Measurements from ENCODE around the gene C14orf119.

Gene C14orf119

GRCh38 chr14:23125933-23126524 lies 30.7 kb downstream of the C14orf119 start:
- in situ Hi-C loops (cut with MboI; ENCODE audit: low pct_unique_long_range_greater_than_20kb, low sequenced_read_pairs, unreplicated experiment), result loop anchor here (10.0 kb wide), 1 partner anchor 59 kb away; the partner anchor contains the start of gene SLC7A8
- no peak for TF ChIP-seq CTCF (IDR thresholded peaks at IDR 0.05; ENCODE audit: extremely low read depth, insufficient read depth, missing control alignments)
- DNase-seq (ENCODE audit: low spot score), result no peak

- in situ Hi-C loops (cut with MboI; ENCODE audit: low pct_unique_long_range_greater_than_20kb, low sequenced_read_pairs, unreplicated experiment), result loop anchor here (10.0 kb wide), 1 partner anchor 58 kb away; the partner anchor contains the start of gene SLC7A8
- no peak for DNase-seq (ENCODE audit: low spot score)
- TF ChIP-seq CTCF (IDR thresholded peaks at IDR 0.05; ENCODE audit: extremely low read depth, insufficient read depth, missing control alignments), result no peak
Observed at GRCh38 chr14:23126548-23127278, 31.4 kb downstream of the C14orf119 start.

GRCh38 chr14:23127861-23128260 lies 32.6 kb downstream of the C14orf119 start:
- in situ Hi-C loops (cut with MboI; ENCODE audit: low pct_unique_long_range_greater_than_20kb, low sequenced_read_pairs, unreplicated experiment), result loop anchor here (10.0 kb wide), 1 partner anchor 57 kb away; the partner anchor contains the start of gene SLC7A8
- DNase-seq (ENCODE audit: low spot score), result no peak
- no peak for TF ChIP-seq CTCF (IDR thresholded peaks at IDR 0.05; ENCODE audit: extremely low read depth, insufficient read depth, missing control alignments)

GRCh38 chr14:23128969-23129758 lies 33.9 kb downstream of the C14orf119 start:
- in situ Hi-C loops (cut with MboI; ENCODE audit: low pct_unique_long_range_greater_than_20kb, low sequenced_read_pairs, unreplicated experiment), result loop anchor here (10.0 kb wide), 1 partner anchor 56 kb away; the partner anchor contains the start of gene SLC7A8
- TF ChIP-seq CTCF (IDR thresholded peaks at IDR 0.05; ENCODE audit: extremely low read depth, insufficient read depth, missing control alignments), result no peak
- DNase-seq (ENCODE audit: low spot score), result no peak

- TF ChIP-seq CTCF (IDR thresholded peaks at IDR 0.05; ENCODE audit: extremely low read depth, insufficient read depth, missing control alignments), result no peak
- in situ Hi-C loops (cut with MboI; ENCODE audit: low pct_unique_long_range_greater_than_20kb, low sequenced_read_pairs, unreplicated experiment), result loop anchor here (10.0 kb wide), 1 partner anchor 55 kb away; the partner anchor contains the start of gene SLC7A8
- no peak for DNase-seq (ENCODE audit: low spot score)
Observed at GRCh38 chr14:23129759-23130316, 34.5 kb downstream of the C14orf119 start.

- no peak for TF ChIP-seq CTCF (IDR thresholded peaks at IDR 0.05; ENCODE audit: extremely low read depth, insufficient read depth, missing control alignments)
- DNase-seq (ENCODE audit: low spot score), result no peak
- in situ Hi-C loops (cut with MboI; ENCODE audit: low pct_unique_long_range_greater_than_20kb, low sequenced_read_pairs, unreplicated experiment), result no loop called here
Observed at GRCh38 chr14:23130871-23131270, 35.6 kb downstream of the C14orf119 start.
